ENCODE results near the gene CPVL.
"Not testable (repeated sequence)": the region's sequence is repeated elsewhere in the genome, so short reads cannot be mapped to it uniquely, and the experiment has no call there.

The CPVL gene

GRCh38 chr7:29120955-29121354, 25.4 kb downstream of the CPVL start:
- DNase-seq (ENCODE audit: low read depth in 2 of 2): no peak

- DNase-seq (ENCODE audit: low read depth in 2 of 2): no peak
These were observed 26.8 kb downstream of the CPVL start for GRCh38 chr7:29119538-29119937.

DNA sequence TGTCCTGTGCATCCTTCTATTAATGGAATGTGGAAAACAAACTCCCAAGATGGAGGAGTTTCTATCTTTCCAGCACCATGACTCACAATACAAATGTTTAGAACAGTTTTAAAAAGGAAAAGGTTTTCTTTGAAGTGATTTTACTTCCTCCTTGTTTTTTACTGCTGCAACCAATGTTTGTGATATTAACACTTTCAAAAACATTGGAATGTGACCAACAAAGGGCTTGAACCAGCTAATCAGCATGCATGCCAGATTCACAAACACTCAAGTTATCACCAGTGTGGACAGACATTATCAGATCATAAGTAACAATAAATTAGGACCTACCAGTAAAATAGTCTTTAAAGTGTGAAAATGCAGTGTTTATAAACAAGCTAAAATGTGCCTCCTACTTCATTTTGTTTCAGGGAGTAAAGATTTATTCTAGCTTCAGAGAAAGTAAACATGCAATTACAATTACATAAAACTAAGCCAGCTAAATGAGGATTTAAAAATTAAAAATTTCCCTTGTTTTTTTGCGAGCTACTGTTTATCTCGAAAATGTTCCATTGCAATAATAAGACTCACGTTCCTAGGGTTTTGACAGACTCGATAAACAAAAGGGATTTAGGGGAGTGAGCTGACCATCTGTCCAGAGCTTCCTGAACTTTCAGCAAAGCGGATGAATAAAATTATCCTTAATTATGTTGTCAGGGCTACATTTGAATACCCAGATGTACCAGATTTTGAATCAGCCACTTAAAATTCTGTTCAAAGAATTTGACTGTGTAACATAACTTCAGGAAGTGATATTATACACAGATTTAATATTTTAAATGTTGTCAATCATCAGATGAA, 29.8 kb downstream of the CPVL start:
- DNase-seq (ENCODE audit: low read depth in 2 of 2): no peak

GRCh38 chr7:29115753-29116152, 30.6 kb downstream of the CPVL start:
- DNase-seq (ENCODE audit: low read depth in 2 of 2): no peak

DNA sequence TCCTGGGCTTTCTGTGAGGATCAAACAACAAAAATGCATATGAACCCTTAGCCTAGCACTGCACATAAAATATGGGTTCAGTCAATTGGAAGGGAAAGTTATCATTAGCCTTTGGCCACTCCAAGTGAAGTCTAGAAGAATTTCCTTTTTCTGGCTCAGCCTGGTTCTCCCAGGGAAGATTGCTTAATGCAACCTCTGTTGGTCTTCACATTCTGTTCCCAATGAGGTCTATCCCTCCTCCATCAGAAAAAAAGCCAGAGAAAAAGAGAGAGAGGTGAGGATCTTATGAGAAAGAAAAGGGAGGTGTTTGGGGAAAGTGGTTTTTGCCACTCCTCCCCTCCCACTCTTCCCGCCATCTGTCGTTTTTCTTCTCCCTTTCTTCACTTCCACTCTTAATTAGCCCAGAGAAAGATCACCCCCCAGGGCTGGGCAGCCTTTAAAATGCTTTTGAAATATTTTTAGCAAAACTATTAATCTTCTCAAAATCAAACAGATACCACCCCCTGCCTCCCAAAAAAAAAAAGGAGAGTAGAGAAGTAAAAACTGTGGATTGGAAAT, 31.1 kb downstream of the CPVL start:
- DNase-seq (ENCODE audit: low read depth in 2 of 2): no peak

- DNase-seq (ENCODE audit: low read depth in 2 of 2): not testable (repeated sequence)
These were observed 32.1 kb downstream of the CPVL start for GRCh38 chr7:29114266-29114665.

DNA sequence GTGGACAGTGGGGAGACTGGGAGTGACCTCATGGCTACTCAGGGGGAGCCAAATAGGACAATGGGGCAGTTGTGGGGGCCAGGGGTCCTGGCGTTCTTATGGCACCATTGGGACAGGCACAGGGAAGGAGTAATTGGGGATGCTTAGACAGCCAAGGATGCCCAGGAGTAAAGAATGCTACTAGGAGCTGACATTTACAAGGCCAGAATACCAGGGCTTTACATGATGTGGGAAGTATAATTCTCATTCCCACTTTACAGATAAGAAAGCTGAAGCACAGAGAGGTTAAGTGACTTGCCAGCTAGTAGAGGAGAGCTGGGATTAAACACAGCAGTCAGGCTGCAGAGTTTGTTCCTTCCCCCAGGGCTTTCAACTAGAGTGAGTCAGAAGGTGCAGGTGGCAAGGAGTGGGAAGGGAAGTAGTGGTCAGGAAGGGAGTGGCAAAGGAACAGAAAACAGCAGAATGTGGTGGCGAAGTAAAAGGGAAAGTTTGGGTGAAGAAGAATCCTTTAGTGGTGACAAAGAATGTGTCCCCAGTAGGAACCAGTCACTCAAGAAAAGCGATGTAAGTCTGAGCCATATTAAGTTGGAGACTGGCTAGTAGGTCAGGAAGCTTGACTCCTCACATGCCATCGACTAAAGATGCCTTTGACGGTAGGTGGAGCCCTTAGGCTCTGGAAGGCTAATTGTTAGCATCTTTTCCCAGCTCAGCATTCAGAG, 32.8 kb downstream of the CPVL start:
- DNase-seq (ENCODE audit: low read depth in 2 of 2): no peak

- no peak for DNase-seq (ENCODE audit: low read depth in 2 of 2)
These were observed 33.6 kb downstream of the CPVL start for GRCh38 chr7:29112721-29113120.

DNA sequence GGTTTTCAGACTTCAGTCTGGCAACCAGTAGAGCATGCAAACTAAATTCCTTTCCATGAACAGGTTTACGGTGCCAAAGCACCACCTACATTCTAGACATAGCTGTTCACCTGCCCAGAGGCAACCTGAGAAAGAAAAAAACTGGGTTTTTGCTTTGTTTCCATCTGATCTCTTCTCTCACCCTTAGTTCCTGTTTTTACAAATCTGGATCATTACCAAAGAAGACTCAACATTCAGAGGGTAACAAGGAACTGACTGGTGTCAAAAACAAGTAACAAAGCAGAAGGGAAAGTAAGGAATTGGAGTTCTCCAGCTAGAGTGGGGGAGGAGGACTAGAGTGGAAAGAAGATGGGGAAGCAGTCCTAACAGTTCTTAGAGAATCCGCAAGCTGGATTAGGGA, 36.4 kb downstream of the CPVL start:
- no peak for DNase-seq (ENCODE audit: low read depth in 2 of 2)

- no peak for DNase-seq (ENCODE audit: low read depth in 2 of 2)
These were observed 37.0 kb downstream of the CPVL start for GRCh38 chr7:29109358-29109757.

- DNase-seq (ENCODE audit: low read depth in 2 of 2): no peak
These were observed 39.3 kb downstream of the CPVL start for GRCh38 chr7:29107056-29107455.

GRCh38 chr7:29106669-29106988, 39.7 kb downstream of the CPVL start:
- DNase-seq (ENCODE audit: low read depth in 2 of 2): no peak

- DNase-seq (ENCODE audit: low read depth in 2 of 2): no peak
These were observed 40.3 kb downstream of the CPVL start for GRCh38 chr7:29105752-29106668.

- no peak for DNase-seq (ENCODE audit: low read depth in 2 of 2)
These were observed 41.1 kb downstream of the CPVL start for GRCh38 chr7:29105191-29105590.

DNA sequence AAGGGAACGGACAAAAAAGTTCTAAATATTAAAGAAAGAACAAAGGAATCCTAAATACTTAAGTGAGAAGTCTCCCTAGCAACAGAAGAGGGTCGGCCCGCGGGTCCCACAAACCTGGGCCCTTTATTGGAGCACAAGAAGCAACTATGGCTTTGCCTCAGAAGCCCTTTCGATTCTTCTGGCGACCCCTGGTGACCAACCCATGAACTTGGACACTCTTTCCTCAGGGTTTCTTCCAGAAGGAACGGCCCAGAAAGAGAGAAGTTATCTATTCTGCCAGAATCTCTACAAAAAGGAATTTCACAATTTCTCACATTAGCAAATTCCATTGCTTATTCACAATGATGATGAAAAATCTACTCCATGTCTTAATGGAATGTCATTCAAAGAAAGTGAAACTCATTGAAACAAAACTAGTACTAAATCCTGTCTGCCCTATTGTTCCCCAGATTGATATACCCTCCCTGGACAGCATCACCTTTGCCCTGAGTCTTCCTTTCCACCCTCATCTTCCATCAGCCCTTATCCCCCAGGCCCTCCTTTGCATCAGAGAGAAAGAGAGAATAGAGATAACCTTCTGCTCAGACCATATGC, 43.7 kb downstream of the CPVL start:
- peak; percentile 3 to 35 for DNase-seq (ENCODE audit: low read depth in 2 of 2)

DNA sequence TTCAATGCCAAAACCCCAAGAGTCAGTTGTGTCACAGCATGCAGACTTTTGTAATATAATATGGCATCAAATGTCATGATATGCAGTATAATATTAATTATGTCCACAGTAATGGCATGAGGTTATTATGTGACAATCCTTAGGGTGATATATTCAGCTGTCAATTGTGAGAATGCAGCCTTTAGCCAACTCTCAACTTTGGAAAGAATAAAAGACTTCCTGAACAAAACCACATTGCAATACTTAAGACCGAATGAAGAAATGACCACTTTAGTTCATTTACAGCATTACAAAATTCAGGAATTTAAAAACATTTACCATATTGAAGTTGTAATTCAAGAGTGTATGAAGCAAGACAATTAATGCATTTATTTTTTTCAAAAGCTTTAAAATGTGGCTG, 45.4 kb downstream of the CPVL start:
- no peak for DNase-seq (ENCODE audit: low read depth in 2 of 2)

DNA sequence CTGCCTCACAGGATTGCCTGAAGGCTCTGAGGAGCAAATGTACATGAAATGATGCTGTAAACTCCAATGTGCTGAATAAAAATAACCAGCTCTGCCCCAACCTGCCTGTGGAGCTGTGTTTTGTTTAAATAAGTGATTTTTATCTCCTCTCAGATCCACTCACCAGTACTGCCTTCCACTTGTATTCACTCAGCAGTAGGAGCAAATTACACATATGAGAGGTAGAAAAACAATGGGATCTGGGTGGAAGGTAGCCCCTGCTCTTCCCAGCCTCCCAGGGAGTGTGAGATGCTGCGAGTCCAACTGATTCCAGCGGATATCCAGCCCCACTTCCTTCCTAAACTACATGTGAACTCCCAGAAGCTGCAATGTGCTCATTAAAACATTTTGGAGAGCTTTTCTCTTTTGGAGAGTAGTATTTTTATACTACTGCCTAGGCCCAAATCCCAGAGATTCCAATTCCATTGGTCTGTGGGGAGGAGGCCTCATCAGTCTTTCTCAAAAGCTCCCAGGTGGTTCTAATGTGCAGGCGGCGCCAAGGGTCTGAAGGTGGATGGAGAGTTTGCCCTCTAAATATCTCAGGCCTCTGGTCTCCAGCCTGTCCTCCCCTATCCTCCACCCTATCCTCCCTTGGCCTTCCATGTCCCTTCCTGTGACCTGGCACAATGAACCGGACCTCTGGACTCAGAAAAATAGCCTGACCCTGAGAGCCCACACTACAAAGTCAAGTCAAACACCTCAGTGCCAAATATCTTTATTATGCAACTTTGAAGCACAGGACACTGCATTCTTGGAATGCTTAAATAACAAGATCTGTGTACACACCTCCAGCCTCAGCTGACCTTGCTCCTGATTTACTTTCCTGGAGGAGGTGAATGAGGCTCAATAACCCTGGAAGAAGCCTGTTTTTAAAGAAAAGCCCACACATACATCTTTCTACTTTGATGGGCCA, 46.2 kb downstream of the CPVL start:
- no peak for DNase-seq (ENCODE audit: low read depth in 2 of 2)

- no peak for DNase-seq (ENCODE audit: low read depth in 2 of 2)
These were observed 49.9 kb downstream of the CPVL start for GRCh38 chr7:29096446-29096730.

- no peak for DNase-seq (ENCODE audit: low read depth in 2 of 2)
These were observed 50.5 kb downstream of the CPVL start for GRCh38 chr7:29095631-29096445.

- not testable (repeated sequence) for DNase-seq (ENCODE audit: low read depth in 2 of 2)
These were observed 53.2 kb downstream of the CPVL start for GRCh38 chr7:29093091-29093490.

All from stimulated activated CD8-positive, alpha-beta memory T cell treated with anti-CD3 and anti-CD28 coated beads, Interleukin-2, amount 100 ng/mL, for 48 hours (primary cell).